BE2C (cell line): ENCODE results near the gene SLC39A11.

Source experiments
- DNase-seq: peaks from one replicate; pipeline ENCODE4 v3.0.0-alpha.2; 2020
- H3K27me3 ChIP-seq: fragments of 250-450 bp; sonication (Bioruptor Pico); 2 replicates; pipeline ENCODE4 v1.5.1; 2020; ENCODE audit warnings: mild to moderate bottlenecking
- H3K36me3 ChIP-seq: fragments of 250-450 bp; sonication (Bioruptor Pico); 2 replicates; pipeline ENCODE4 v1.5.1; 2020; ENCODE audit warnings: mild to moderate bottlenecking
- H3K4me1 ChIP-seq: fragments of 250-450 bp; sonication (Bioruptor Pico); 2 replicates; pipeline ENCODE4 v1.5.1; 2020
- H3K4me3 ChIP-seq: 2 replicates; pipeline ENCODE4 v1.5.1; 2011; ENCODE audit warnings: low read depth, low read length
- H3K9me3 ChIP-seq: fragments of 250-450 bp; sonication (Bioruptor Pico); 2 replicates; pipeline ENCODE4 v1.5.1; 2020
- CTCF ChIP-seq: IDR thresholded peaks from 2 replicates; pipeline ENCODE4 v1.5.1; 2012; ENCODE audit warnings: mild to moderate bottlenecking, low read depth, low read length

The SLC39A11 gene

DNA sequence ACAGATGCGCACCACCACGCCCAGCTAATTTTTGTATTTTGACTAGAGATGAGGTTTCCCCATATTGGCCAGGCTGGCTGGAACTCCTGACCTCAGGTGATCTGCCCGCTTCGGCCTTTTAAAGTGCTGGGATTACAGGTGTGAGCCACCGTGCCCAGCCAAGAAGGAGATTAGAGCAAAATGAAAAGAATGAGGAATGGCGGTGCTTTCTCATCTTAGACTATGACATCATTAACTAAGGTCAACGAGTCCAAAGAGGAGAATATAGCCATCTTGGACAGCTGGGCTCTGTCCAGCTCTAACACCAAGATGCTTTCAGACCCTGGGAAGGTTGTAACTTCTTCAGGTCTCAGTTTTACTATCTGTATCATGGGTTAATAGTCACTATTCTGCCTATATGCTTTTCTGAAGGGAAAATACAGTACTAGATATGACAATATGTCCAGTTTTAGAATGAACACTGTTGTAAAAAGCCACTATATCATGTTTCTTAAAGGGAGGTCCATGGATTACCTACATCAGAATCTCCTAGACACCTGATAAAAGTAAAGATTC is 76.7 kb downstream of the SLC39A11 start:
- no peak for TF ChIP-seq CTCF
- Histone ChIP-seq H3K4me3 (no peak overlapping the region), H3K9me3 (no peaks in the 10 kb centered on the region), H3K4me1 (peaks cover 3% of the 10 kb centered on the region), H3K36me3 (no peaks in the 10 kb centered on the region), H3K27me3 (no peaks in the 10 kb centered on the region)
- no peak for DNase-seq

GRCh38 chr17:73013816-73014663 is 78.4 kb downstream of the SLC39A11 start:
- DNase-seq, result no peak
- H3K4me3 ChIP-seq, result no peak overlapping the region

DNA sequence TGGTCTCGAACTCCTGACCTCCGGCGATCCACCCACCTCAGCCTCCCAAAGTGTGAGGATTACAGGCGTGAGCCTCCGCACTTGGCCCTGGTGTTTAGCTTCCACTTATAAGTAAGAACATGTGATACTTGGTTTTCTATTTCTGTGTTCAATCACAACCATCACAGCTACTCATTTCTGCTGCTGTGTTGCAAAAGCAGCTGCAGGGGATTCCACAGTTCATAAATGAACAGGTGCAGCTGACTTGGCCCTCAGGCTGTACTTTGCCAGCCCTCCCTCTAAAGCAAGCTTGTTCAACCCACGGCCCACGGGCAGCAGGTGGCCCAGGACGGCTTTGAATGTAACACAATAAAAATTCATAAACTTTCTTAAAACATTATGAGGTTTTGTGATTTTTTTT is 79.2 kb downstream of the SLC39A11 start:
- no peak for TF ChIP-seq CTCF
- DNase-seq, result no peak
- no peaks in the 10 kb centered on the region for H3K27me3 ChIP-seq
- peaks cover 6% of the 10 kb centered on the region for H3K4me1 ChIP-seq
- no peak overlapping the region for H3K4me3 ChIP-seq
- H3K36me3 ChIP-seq, result no peaks in the 10 kb centered on the region
- H3K9me3 ChIP-seq, result no peaks in the 10 kb centered on the region

More at GRCh38 chr17:73013816-73014663, 78.4 kb downstream of the SLC39A11 start:
- no peaks in the 10 kb centered on the region for H3K9me3 ChIP-seq
- H3K4me1 ChIP-seq, result peaks cover 5% of the 10 kb centered on the region
- no peaks in the 10 kb centered on the region for H3K27me3 ChIP-seq
- H3K36me3 ChIP-seq, result no peaks in the 10 kb centered on the region
- peak; percentile 19; the same call in 1 of the 2 replicates for TF ChIP-seq CTCF

- peak overlapping the region; percentile 55 for H3K4me3 ChIP-seq
These were observed 81.4 kb downstream of the SLC39A11 start for GRCh38 chr17:73011016-73011486.

DNA sequence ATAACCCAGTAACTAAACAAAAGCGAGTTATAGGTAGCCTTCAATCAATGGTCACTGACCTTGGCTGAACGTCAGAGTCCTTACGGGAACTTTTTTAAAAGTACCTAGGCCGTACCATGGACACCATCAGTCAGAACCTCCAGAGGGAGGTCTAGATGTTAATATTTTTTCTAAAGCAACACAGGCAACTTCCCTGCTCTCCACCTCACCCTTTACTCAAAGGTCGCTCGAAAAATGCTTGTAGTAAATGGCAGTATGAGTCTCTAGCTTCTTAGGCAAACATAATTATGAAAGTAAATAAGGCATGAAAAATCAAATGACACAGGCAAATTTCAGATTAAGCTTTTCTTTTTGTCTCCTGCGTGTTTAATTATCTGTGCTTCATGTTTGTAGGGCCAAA is 82.1 kb downstream of the SLC39A11 start:
- no peak for TF ChIP-seq CTCF
- no peaks in the 10 kb centered on the region for H3K9me3 ChIP-seq
- no peak overlapping the region for H3K4me3 ChIP-seq
- no peaks in the 10 kb centered on the region for H3K27me3 ChIP-seq
- H3K36me3 ChIP-seq, result no peaks in the 10 kb centered on the region
- peaks cover 7% of the 10 kb centered on the region for H3K4me1 ChIP-seq
- DNase-seq, result no peak

More at GRCh38 chr17:73011016-73011486, 81.4 kb downstream of the SLC39A11 start:
- H3K27me3 ChIP-seq, result no peaks in the 10 kb centered on the region
- no peaks in the 10 kb centered on the region for H3K9me3 ChIP-seq
- TF ChIP-seq CTCF, result no peak
- H3K36me3 ChIP-seq, result no peaks in the 10 kb centered on the region
- peaks cover 7% of the 10 kb centered on the region for H3K4me1 ChIP-seq
- peak; percentile 76 for DNase-seq

DNA sequence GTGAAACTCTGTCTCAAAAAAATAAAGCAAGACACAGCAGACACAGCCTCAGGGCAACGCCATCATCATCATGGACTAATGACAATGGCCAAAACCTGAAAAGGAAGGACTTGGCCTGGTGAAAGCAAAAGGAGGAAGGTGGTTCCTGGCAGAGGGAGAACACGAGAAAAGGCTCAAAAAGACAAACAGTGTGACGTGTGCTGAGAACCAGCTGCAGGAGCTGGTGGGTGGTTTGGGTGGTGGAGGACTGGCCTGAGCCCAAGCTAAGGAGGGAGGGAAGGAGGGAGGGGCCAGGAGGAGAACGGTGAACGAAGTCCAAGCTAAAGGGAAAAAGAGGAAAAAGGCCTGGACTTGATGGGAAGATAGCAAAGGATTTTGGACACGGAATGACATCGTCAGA is 85.1 kb downstream of the SLC39A11 start:
- no peak for TF ChIP-seq CTCF
- H3K36me3 ChIP-seq, result no peaks in the 10 kb centered on the region
- H3K9me3 ChIP-seq, result no peaks in the 10 kb centered on the region
- peaks cover 7% of the 10 kb centered on the region for H3K4me1 ChIP-seq
- no peaks in the 10 kb centered on the region for H3K27me3 ChIP-seq
- no peak for DNase-seq
- H3K4me3 ChIP-seq, result no peak overlapping the region
